Fibroblast of skin of scalp (primary cell): ENCODE measurements around the gene NAB1.
"Not testable (repeated sequence)": the region's sequence is repeated elsewhere in the genome, so short reads cannot be mapped to it uniquely, and the experiment has no call there.

Experiments used
- DNase-seq: peaks from one replicate; pipeline ENCODE4 v3.0.0-alpha.2; 2013

Gene NAB1

DNA sequence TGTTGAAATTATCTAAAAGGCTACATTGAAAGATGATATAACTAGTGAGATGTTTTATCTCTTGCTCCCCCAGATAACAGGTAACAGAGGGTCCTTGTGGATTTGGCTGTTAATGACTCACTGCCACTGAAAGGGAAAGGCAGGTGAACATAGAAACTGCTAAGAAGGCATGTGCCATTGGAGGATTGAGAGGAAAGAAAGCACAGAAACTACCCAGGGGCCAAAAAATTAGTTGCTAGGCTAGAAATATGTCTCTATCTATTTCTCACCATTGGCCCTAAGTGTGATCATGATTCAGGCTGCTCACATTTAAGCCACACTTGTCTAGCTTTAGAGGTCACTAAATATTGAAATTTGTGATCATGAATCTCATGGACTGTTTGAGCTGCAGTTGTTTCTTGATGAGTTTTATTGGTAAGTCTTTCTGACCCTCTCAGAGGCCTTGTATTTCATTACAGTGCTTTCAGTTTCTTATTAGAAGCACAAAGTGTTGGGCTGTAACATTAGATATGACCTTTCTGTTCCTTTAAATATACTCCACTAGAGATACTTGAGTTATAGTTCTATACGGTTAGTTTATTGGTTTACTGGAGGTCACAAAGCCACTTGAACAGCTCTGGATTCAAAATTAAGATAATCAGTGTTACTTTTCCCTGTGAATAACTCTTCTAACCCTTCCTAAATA lies 26.2 kb downstream of the NAB1 start:
- DNase-seq, result no peak

GRCh38 chr2:190677255-190677654 lies 28.4 kb downstream of the NAB1 start:
- no peak for DNase-seq

GRCh38 chr2:190678444-190679162 lies 29.7 kb downstream of the NAB1 start:
- peak; percentile 11 for DNase-seq

DNA sequence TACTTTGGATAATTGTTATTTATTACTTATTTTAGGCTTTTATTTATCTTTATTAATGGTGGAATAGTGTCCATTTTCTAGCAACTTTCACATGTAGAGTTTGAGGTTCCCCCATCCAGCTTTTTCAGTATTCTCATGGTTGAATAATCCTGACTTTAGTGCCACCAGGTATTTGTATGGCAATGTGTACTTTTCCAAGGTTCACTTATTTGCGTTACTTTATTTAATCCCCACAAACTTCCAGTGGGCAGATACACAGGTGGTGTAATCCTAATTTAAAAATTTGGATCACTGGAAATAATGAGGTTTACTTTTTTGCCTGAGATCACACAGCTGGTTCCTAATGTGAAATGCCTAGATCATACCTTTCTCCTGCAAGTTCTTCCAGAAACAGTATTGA lies 30.5 kb downstream of the NAB1 start:
- no peak for DNase-seq

DNA sequence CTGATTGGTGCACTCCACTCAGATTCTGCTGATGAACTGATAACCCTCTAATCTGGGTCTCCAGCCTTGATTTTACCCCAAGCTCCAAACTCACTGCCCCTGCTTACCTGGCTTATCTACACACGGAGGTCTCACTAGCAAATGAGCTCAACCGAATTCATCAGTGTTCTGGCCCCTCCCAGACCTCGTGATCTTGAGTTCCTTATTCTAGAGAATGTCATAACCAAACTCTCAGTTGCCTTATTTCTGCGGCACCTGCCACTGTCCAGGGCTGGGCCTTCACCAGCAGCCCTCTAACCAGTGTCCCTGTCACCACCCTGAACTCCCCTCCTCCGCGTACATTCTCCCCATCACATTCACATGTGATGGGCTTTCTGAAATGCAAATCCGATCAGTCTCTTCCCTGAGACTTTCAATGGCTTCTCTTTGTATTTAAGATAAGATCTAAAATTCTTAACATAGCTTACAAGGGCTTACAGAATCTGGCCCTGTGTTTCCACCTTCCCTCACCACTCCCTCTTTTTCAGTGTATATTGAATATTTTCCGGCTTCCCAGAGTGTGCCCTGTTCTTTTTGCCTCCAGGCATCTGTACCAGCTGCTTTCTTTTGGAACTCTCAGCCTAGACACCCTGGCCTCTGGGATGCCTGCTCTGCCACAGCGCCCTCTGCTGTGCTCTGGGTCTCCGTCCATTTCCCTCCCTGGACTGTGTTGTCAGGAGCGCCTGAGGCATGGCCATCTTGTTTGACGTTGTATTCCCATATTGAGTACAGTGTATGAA lies 31.1 kb downstream of the NAB1 start:
- peak; percentile 37 for DNase-seq

- DNase-seq, result peak; percentile 13
Observed at GRCh38 chr2:190682168-190682567, 33.3 kb downstream of the NAB1 start.

- no peak for DNase-seq
Observed at GRCh38 chr2:190683802-190684201, 34.9 kb downstream of the NAB1 start.

DNA sequence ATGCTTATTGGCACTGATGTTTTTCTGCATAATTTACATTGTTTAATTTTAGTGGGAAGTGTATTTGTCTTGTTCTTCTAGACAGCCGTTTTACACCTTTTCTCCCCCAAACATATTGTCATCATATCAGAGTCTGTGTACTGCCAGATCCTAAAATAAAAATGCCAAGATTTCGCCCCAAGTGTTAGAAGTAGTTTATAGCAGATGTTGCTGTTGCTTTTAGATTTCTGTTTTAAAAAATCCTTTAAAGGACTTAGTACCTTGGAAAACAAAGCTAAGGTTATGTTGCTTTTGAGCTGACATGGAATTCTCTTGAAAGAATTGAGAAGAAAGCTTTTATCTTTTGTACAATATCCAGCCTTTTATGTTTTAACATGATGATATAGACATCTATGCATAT lies 36.0 kb downstream of the NAB1 start:
- no peak for DNase-seq

DNA sequence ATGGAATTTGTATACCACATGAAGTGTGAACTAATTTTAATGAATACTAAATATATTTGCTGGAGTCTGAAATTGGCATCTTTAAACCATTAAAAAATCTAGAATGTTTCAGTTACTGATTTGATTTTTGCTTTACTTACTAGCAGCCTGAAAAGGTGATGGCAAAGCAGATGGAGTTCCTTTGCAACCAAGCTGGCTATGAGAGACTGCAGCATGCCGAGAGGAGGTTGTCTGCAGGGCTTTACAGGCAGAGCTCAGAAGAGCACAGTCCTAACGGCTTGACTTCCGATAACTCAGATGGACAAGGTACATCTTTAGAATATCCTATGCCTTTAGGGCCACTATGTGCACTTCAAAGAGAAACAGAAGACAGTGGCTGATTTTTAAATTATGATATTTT lies 36.5 kb downstream of the NAB1 start:
- no peak for DNase-seq

- DNase-seq, result no peak
Observed at GRCh38 chr2:190693533-190694232, 44.8 kb downstream of the NAB1 start.

- no peak for DNase-seq
Observed at GRCh38 chr2:190694479-190694878, 45.6 kb downstream of the NAB1 start.

GRCh38 chr2:190695739-190696138 lies 46.9 kb downstream of the NAB1 start:
- DNase-seq, result no peak

- DNase-seq, result no peak
Observed at GRCh38 chr2:190696792-190697398, 48.0 kb downstream of the NAB1 start.

DNA sequence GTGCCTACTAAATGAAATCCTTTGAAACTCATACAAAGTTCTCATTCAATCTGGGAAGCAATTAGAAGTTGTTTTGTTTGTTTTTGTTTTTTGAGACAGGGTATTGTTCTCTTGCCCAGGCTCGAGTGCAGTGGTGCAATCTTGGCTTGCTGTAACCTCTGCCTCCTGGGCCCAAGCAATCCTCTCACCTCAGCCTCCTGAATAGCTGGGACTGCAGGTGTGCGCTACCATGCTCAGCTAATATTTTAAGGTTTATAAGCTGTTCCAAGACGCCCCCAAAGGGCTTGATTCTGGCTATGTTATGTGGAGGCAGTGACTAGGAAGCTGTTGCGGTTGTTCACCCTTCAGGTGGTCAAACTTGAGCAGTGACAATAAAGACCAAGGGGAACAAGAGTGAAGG lies 48.5 kb downstream of the NAB1 start:
- no peak for DNase-seq

DNA sequence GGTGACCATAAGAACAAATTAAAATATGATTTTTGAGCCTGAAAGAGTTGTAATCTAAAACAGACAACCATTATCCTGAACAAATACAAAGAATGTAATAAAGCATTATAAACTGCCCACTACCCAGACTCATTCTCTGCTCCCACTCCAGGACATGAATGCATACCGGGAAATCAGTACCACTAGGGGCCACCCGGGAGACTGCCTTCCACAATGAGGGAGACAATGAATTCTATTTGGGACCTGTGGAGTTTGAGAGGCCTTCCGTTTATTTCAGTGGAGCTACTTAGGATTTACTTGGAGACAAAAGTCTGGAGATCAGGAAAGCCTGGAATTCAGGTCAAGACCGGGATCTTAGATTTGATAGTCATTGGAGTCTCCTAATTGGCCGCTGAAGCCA lies 50.0 kb downstream of the NAB1 start:
- DNase-seq, result no peak

DNA sequence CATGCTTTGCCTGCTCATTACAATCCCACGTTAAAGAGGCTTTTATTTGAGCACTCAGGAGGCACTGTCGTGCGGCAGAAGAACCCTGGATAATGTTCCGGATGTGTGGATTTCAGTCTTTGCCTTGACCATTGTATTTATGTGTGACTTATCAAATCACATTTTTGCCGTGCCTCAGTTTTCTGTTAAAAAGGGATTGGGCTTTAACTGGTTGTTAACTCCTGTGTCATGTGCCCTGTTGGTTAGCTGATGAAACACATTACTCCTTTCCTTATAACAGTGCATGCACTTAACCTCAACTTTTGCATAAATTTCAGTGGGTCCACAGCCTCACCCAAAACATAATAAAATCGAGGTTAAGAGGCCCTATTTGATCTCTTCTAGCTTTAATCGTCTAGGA lies 52.7 kb downstream of the NAB1 start:
- DNase-seq, result no peak

DNA sequence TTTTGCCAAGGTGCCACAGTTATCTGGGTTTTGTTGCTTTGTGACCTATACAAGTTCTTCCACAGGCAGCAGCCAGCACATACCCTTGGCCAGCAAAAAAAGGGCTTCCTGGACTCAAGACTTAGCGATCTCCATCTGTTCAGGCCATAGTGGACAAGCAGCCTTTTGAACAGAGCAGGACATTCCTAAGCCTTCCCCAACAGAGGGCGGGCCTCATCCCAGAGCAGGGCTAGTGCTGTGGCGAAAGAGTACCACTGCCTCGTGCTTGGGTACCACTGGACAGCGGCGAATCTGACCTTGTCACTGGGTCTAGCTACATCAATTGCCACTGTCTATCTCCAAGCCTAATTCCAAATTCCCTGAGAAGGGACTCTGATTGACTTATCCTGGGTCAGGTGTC lies 56.4 kb downstream of the NAB1 start:
- no peak for DNase-seq

DNA sequence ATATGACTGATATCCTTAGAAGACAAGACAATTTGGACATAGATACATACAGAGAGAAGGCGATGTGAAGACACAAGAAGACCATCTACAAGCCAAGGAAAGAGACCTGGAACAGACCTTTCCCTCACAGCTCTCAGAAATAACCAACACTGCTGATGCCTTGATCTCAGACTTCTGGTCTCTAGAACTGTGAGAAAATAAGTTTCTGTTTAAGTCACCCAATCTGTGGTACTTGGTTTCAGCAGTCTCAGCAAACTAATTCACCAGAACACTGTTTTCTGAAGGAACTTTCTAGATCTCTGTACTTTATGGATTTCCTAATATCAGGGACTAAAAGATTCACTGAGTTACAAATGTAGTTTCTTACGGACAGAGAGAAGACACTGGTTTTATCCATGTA lies 58.8 kb downstream of the NAB1 start:
- DNase-seq, result no peak

GRCh38 chr2:190708650-190709049 lies 59.8 kb downstream of the NAB1 start:
- DNase-seq, result not testable (repeated sequence)

- DNase-seq, result no peak
Observed at GRCh38 chr2:190711069-190711468, 62.2 kb downstream of the NAB1 start.

DNA sequence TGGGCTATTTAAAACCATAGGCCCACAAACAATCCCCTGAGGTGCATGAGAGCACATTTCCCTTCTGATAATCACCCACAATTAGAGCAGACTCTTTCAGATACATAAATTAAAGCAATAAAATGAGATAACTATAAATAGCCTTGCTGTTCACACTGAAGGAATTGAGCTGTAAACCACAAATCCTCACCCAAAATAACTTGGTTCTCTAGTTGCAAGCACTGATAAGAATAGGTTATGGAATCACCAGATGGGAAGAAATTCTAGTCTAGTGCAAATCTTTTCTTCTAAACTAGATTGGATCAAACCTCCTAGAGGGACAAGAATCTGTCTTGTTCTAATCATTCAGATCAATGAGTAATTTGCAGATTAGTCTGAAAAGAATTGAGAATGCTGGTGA lies 64.6 kb downstream of the NAB1 start:
- no peak for DNase-seq

DNA sequence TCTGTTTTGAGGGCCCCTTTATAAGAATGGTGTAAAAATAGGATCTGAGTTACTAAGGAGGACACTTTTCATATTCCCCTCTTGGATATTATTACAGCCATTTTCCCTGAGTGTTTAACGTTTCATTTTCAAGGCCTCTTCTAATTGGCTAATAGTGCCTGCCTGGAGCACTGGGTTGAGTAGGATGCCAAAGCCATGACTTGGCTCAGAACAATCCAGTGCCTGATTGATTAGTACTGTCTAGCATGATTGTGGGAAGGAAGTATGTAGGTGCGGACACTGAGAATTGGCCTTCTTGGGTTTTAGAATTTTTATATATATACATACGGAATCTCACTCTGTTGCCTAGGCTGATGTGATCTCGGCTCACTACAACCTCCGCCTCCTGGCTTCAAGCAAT lies 66.1 kb downstream of the NAB1 start:
- DNase-seq, result peak; percentile 38
